ENCODE data around the gene PLA2G3.

The PLA2G3 gene

GRCh38 chr22:31160328-31160978, 20.1 kb upstream of the PLA2G3 start:
- DNase-seq (ENCODE audit: low read depth), result no peak
- peak overlapping the region; percentile 93 for H3K4me3 ChIP-seq (ENCODE audit: low read length)
- TF ChIP-seq, protein P1, sequence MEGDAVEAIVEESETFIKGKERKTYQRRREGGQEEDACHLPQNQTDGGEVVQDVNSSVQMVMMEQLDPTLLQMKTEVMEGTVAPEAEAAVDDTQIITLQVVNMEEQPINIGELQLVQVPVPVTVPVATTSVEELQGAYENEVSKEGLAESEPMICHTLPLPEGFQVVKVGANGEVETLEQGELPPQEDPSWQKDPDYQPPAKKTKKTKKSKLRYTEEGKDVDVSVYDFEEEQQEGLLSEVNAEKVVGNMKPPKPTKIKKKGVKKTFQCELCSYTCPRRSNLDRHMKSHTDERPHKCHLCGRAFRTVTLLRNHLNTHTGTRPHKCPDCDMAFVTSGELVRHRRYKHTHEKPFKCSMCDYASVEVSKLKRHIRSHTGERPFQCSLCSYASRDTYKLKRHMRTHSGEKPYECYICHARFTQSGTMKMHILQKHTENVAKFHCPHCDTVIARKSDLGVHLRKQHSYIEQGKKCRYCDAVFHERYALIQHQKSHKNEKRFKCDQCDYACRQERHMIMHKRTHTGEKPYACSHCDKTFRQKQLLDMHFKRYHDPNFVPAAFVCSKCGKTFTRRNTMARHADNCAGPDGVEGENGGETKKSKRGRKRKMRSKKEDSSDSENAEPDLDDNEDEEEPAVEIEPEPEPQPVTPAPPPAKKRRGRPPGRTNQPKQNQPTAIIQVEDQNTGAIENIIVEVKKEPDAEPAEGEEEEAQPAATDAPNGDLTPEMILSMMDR (conservative IDR thresholded peaks at IDR 0.05; ENCODE audit: low read depth, low read length), result no peak

- no peak for DNase-seq (ENCODE audit: low read depth)
- TF ChIP-seq, protein P1 (conservative IDR thresholded peaks at IDR 0.05; ENCODE audit: low read depth, low read length), result no peak
- no peak overlapping the region for H3K4me3 ChIP-seq (ENCODE audit: low read length)
These were observed 15.1 kb upstream of the PLA2G3 start for GRCh38 chr22:31155422-31155821.

GRCh38 chr22:31154975-31155374, 14.7 kb upstream of the PLA2G3 start:
- no peak for DNase-seq (ENCODE audit: low read depth)
- TF ChIP-seq, protein P1 (conservative IDR thresholded peaks at IDR 0.05; ENCODE audit: low read depth, low read length), result no peak

GRCh38 chr22:31153357-31153756, 13.0 kb upstream of the PLA2G3 start:
- no peak for DNase-seq (ENCODE audit: low read depth)
- no peak overlapping the region for H3K4me3 ChIP-seq (ENCODE audit: low read length)
- TF ChIP-seq, protein P1 (conservative IDR thresholded peaks at IDR 0.05; ENCODE audit: low read depth, low read length), result no peak

More at GRCh38 chr22:31154975-31155374, 14.7 kb upstream of the PLA2G3 start:
- no peak overlapping the region for H3K4me3 ChIP-seq (ENCODE audit: low read length)

DNA sequence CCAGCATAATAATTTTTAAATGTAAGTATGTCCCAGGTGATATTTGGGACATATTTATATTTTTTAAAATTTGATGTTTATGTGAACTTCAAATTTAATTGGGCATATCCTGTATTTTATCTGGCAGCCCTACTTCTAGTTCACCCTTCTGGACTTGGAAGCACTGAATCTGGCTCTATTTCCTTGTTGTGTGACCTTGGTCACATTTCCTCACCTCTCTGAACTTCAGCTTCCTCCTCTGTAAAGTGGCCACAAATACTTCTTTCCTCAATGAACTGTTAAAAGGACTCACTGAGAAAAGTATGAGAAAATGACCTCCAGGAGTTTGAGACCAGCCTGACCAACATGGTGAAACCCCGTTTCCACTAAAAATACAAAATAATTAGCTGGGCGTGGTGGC, 11.6 kb upstream of the PLA2G3 start:
- DNase-seq (ENCODE audit: low read depth), result no peak
- no peak overlapping the region for H3K4me3 ChIP-seq (ENCODE audit: low read length)
- TF ChIP-seq, protein P1 (conservative IDR thresholded peaks at IDR 0.05; ENCODE audit: low read depth, low read length), result no peak

DNA sequence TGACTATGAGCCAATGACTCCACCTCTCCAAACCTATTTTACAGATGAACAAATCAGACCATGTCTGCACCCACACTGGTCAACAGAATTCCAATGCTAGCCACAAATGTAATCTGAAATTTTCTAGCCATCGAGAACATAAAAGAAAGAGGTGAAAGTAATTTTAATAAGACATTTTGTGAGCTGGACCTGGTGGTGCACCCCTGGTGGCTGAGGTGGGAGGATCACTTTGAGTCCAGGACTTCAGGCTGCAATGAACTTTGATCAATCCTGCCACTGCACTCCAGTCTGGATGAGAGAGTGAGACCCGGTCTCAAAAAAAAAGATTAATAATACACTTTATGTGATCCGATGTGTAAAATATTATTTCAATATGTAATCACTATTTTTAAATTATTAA, 10.3 kb upstream of the PLA2G3 start:
- DNase-seq (ENCODE audit: low read depth), result no peak
- TF ChIP-seq, protein P1 (conservative IDR thresholded peaks at IDR 0.05; ENCODE audit: low read depth, low read length), result peak; percentile 59
- no peak overlapping the region for H3K4me3 ChIP-seq (ENCODE audit: low read length)

DNA sequence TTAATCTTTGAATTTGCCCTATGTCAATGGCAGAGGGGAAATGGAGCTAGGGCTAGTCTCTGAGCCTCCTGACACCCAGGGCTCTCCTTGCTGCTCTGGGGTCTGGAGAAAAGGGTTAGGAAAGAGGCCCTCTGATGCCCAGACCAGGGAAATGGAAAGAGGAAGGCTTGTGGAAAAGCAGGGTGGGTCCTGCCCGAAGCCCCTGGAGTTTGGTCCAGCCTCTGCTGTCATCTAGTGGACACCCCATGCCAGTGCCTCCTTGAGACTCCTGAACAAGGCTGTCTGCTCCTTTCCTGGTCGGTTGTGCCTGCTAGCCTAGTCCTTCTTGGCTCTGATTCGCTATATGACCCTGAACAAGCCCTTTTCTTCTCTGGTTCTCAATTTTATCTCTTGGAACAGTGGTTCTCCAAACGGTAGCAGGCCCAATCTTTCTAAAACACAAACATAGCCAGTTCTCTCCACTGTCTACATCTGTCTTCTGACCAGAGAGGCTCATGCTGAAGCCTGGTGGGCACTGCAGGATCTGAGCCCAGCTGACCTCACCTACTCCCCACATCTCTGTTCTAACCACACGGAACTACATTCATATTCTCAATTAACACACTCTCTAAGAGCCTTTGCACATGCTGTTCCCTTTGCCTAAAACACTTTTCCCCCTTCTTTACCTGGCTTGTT, 8.8 kb upstream of the PLA2G3 start:
- no peak overlapping the region for H3K4me3 ChIP-seq (ENCODE audit: low read length)
- TF ChIP-seq, protein P1 (conservative IDR thresholded peaks at IDR 0.05; ENCODE audit: low read depth, low read length), result peak; percentile 99
- DNase-seq (ENCODE audit: low read depth), result peak; percentile 39
